HAP-1 (cell line): Measurements from ENCODE around the gene TADA1.

Experiments
- DNase-seq, 2 experiments: peaks; one replicate each; pipeline ENCODE4 v3.0.0-alpha.2; 2016 to 2020; ENCODE audit warnings: low spot score in 2 of 2
- H3K27me3 ChIP-seq: fragments of 250-450 bp; sonication (Bioruptor Pico); 2 replicates; pipeline ENCODE4 v1.5.1; 2020; ENCODE audit warnings: low read depth, mild to moderate bottlenecking, moderate library complexity
- H3K36me3 ChIP-seq: fragments of 250-450 bp; sonication (Bioruptor Pico); replicated peaks from 2 replicates; pipeline ENCODE4 v1.5.1; 2020; ENCODE audit warnings: mild to moderate bottlenecking
- H3K4me1 ChIP-seq: fragments of 250-450 bp; sonication (Bioruptor Pico); 2 replicates; pipeline ENCODE4 v1.5.1; 2020; ENCODE audit warnings: mild to moderate bottlenecking
- H3K4me3 ChIP-seq: fragments of 250-450 bp; sonication (Bioruptor Pico); 2 replicates; pipeline ENCODE4 v1.5.1; 2020; ENCODE audit warnings: mild to moderate bottlenecking, moderate library complexity
- H3K9me3 ChIP-seq: fragments of 250-450 bp; sonication (Bioruptor Pico); 2 replicates; pipeline ENCODE4 v1.5.1; 2020; ENCODE audit warnings: mild to moderate bottlenecking, moderate library complexity
- in situ Hi-C: fragments of 300-500 bp; cut with MboI; formaldehyde crosslinking; loops from 3 replicates; pipeline ENCODE4 v1.14.3; 2020; ENCODE audit warnings: low sequenced_read_pairs, inconsistent platforms, mixed read lengths

Gene TADA1

GRCh38 chr1:166827426-166827825 lies 48.6 kb downstream of the TADA1 start:
- in situ Hi-C loops: no loop called here
- Histone ChIP-seq H3K9me3 (no peaks in the 10 kb centered on the region), H3K36me3 (no peaks in the 10 kb centered on the region), H3K4me3 (no peak overlapping the region), H3K27me3 (no peaks in the 10 kb centered on the region; the same call in 1 of the 2 replicates), H3K4me1 (no peaks in the 10 kb centered on the region)
- no peak for DNase-seq

GRCh38 chr1:166822385-166822784 lies 53.7 kb downstream of the TADA1 start:
- H3K9me3 ChIP-seq: no peaks in the 10 kb centered on the region
- in situ Hi-C loops: no loop called here
- no peak for DNase-seq

GRCh38 chr1:166819974-166820373 lies 56.1 kb downstream of the TADA1 start:
- no peaks in the 10 kb centered on the region for H3K27me3 ChIP-seq
- no peaks in the 10 kb centered on the region for H3K9me3 ChIP-seq
- in situ Hi-C loops: no loop called here
- no peaks in the 10 kb centered on the region for H3K36me3 ChIP-seq
- no peaks in the 10 kb centered on the region for H3K4me1 ChIP-seq
- no peak for DNase-seq
- no peak overlapping the region for H3K4me3 ChIP-seq

More at GRCh38 chr1:166822385-166822784, 53.7 kb downstream of the TADA1 start:
- H3K27me3 ChIP-seq: no peaks in the 10 kb centered on the region
- H3K4me1 ChIP-seq: no peaks in the 10 kb centered on the region
- no peak overlapping the region for H3K4me3 ChIP-seq
- H3K36me3 ChIP-seq: no peaks in the 10 kb centered on the region

- H3K9me3 ChIP-seq: no peaks in the 10 kb centered on the region
- H3K4me1 ChIP-seq: no peaks in the 10 kb centered on the region
- no peak for DNase-seq
- no peaks in the 10 kb centered on the region for H3K36me3 ChIP-seq
- H3K4me3 ChIP-seq: no peak overlapping the region
- in situ Hi-C loops: no loop called here
- H3K27me3 ChIP-seq: no peaks in the 10 kb centered on the region
Measured at GRCh38 chr1:166814611-166815010, 61.5 kb downstream of the TADA1 start.

GRCh38 chr1:166813508-166814223 lies 62.4 kb downstream of the TADA1 start:
- Histone ChIP-seq H3K36me3 (no peaks in the 10 kb centered on the region), H3K27me3 (no peaks in the 10 kb centered on the region), H3K4me1 (no peaks in the 10 kb centered on the region), H3K4me3 (no peak overlapping the region), H3K9me3 (no peaks in the 10 kb centered on the region)
- in situ Hi-C loops: no loop called here
- no peak for DNase-seq

- DNase-seq: no peak
- Histone ChIP-seq H3K4me3 (no peak overlapping the region), H3K36me3 (no peaks in the 10 kb centered on the region), H3K9me3 (no peaks in the 10 kb centered on the region), H3K27me3 (no peaks in the 10 kb centered on the region), H3K4me1 (no peaks in the 10 kb centered on the region; the same call in 1 of the 2 replicates)
- in situ Hi-C loops: no loop called here
Measured at GRCh38 chr1:166811691-166812090, 64.4 kb downstream of the TADA1 start.

GRCh38 chr1:166808952-166809351 lies 67.1 kb downstream of the TADA1 start:
- in situ Hi-C loops: no loop called here
- no peak for DNase-seq
- Histone ChIP-seq H3K4me1 (no peaks in the 10 kb centered on the region; the same call in 1 of the 2 replicates), H3K4me3 (no peak overlapping the region), H3K27me3 (no peaks in the 10 kb centered on the region), H3K36me3 (no peaks in the 10 kb centered on the region), H3K9me3 (no peaks in the 10 kb centered on the region)
